Lung (tissue), 12 donors: ENCODE results near the gene INAFM2. TPM values are rescaled to one million over a fixed set of nuclear protein-coding genes. Genes with fewer than 3 reads are reported as not detected.
A peak's percentile ranks its signal among the peaks of the same experiment; 100 is the strongest.

Source experiments
- ATAC-seq: fragments of 200-7000 bp; cut with Tn5 transposase; one replicate; pipeline ENCODE4 v1.9.1; 2020; ENCODE audit warnings: moderate number of reproducible peaks; ENCODE audit not compliant: insufficient read depth, low FRiP score
- DNase-seq, 3 donors: peaks; one replicate each; pipeline ENCODE4 v3.0.0-alpha.2; 2013 to 2017
- H3K27ac ChIP-seq, 2 donors: one replicate each; pipeline ENCODE4 v1.5.1; 2013; ENCODE audit warnings: mild to moderate bottlenecking in 2 of 2, moderate library complexity in 2 of 2, control low read depth in 1 of 2, inconsistent platforms in 1 of 2, low read depth in 1 of 2, low read length in 1 of 2
- H3K27me3 ChIP-seq, 3 donors: one replicate each; pipeline ENCODE4 v1.5.1; 2013; ENCODE audit warnings: low read length in 2 of 3; ENCODE audit not compliant: control insufficient read depth in 3 of 3, insufficient read depth in 3 of 3
- H3K36me3 ChIP-seq, 4 donors: one replicate each; pipeline ENCODE4 v1.5.1; 2013; ENCODE audit warnings: low read length in 4 of 4, mild to moderate bottlenecking in 1 of 4, moderate library complexity in 1 of 4; ENCODE audit not compliant: control insufficient read depth in 4 of 4, insufficient read depth in 4 of 4
- H3K4me1 ChIP-seq, 5 donors: one replicate each; pipeline ENCODE4 v1.5.1; 2013; ENCODE audit warnings: low read length in 5 of 5, mild to moderate bottlenecking in 2 of 5, moderate library complexity in 1 of 5; ENCODE audit not compliant: control insufficient read depth in 5 of 5, insufficient read depth in 5 of 5
- H3K4me3 ChIP-seq: one replicate; pipeline ENCODE4 v1.5.1; 2013; ENCODE audit warnings: mild to moderate bottlenecking, control low read depth, moderate library complexity
- H3K9ac ChIP-seq, 2 donors: one replicate each; pipeline ENCODE4 v1.5.1; 2013; ENCODE audit warnings: low read length in 2 of 2, control low read depth in 1 of 2; ENCODE audit not compliant: insufficient read depth in 1 of 2
- H3K9me3 ChIP-seq, 4 donors: one replicate each; pipeline ENCODE4 v1.5.1; 2013; ENCODE audit warnings: low read length in 3 of 4, mild to moderate bottlenecking in 1 of 4, moderate library complexity in 1 of 4; ENCODE audit not compliant: control insufficient read depth in 4 of 4, insufficient read depth in 3 of 4
- CTCF ChIP-seq: IDR thresholded peaks from 2 replicates; pipeline ENCODE4 v1.5.1; 2012; ENCODE audit warnings: mild to moderate bottlenecking; ENCODE audit errors: control extremely low read depth, extremely low read depth
- WGBS, 2 donors: extraction: QIAGEN DNeasy Blood & Tissue Kit; methylation state at CpG; one replicate each; pipeline ENCODE4 v1.1.7; 2013; 5-methylcytosine and 5-hydroxymethylcytosine counted together
- polyA plus RNA-seq, 2 donors: library from polyadenylated mRNA; stranded (reverse); fragments of 200-250 nt; gene quantifications; one replicate each; pipeline ENCODE4 v1.2.1, GENCODE V29; 2013
- total RNA-seq, 2 donors: library from RNA; depleted of rRNA in 1 of 2; stranded (reverse); fragments of >200 nt in 1 of 2; gene quantifications; one replicate each; pipeline ENCODE4 v1.2.1, GENCODE V29; 2014 to 2021
- donor health status: control.
- donor health status: control.
- donor health status: Bipolar disorder and iron deficiency.
- donor health status: healthy.
- donor health status: DM: yes; HTN: yes; CAD: no.

The INAFM2 gene
- total and polyA plus RNA-seq, 4 donors = 12.8 to 31.1 (median 19.0) TPM

DNA sequence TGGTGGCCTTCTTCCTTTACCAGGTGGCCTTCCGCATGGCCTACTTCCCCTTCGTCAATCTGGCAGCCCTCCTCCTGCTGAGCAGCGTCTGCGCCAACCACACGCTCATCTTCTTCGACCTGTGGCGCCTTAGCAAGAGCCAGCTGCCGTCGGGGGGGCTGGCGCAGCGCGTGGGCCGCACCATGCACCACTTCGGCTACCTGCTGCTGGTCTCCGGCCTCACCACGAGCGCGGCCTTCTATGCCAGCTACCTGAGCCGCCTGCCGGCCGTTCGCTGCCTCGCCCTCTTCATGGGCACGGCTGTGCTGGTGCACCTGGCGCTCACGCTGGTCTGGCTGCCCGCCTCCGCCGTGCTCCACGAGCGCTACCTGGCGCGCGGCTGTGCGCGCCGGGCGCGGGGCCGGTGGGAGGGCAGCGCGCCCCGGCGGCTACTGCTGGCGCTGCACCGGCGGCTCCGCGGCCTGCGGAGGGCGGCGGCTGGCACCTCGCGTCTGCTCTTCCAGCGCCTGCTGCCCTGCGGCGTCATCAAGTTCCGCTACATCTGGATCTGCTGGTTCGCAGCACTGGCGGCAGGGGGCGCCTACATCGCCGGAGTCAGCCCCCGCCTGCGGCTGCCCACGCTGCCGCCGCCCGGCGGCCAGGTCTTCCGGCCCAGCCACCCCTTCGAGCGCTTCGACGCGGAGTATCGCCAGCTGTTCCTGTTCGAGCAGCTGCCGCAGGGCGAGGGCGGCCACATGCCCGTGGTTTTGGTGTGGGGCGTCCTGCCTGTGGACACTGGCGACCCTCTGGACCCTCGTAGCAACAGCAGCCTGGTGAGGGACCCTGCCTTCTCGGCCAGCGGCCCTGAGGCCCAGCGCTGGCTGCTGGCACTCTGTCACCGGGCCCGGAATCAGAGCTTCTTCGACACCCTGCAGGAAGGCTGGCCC is 44.5 kb downstream of the INAFM2 start:
- TF ChIP-seq CTCF = peak; percentile 88
- Histone ChIP-seq H3K9me3 (no peaks in the 10 kb centered on the region), H3K36me3 (no peaks in the 10 kb centered on the region), H3K4me3 (no peak overlapping the region), H3K27ac (peak overlapping the region; percentile 47 to 78), H3K4me1 (peaks cover 0 to 13% (median 0%) of the 10 kb centered on the region in 5 donors), H3K27me3 (no peaks in the 10 kb centered on the region), H3K9ac (no peak overlapping the region)
- 12 to 14% methylated on average over 73 to 91 of the region's 91 CpGs for WGBS, 2 donors
- ATAC-seq (peak; percentile 90), DNase-seq (peak; percentile 84 to 92 (median 89))

GRCh38 chr15:40368719-40369473 is 45.4 kb downstream of the INAFM2 start:
- DNase-seq (no peak), ATAC-seq (no peak)
- Histone ChIP-seq H3K36me3 (no peaks in the 10 kb centered on the region), H3K9me3 (no peaks in the 10 kb centered on the region), H3K4me3 (no peak overlapping the region), H3K9ac (no peak overlapping the region), H3K4me1 (peaks cover 0 to 13% (median 0%) of the 10 kb centered on the region in 5 donors), H3K27me3 (no peaks in the 10 kb centered on the region), H3K27ac (no peak overlapping the region)
- WGBS, 2 donors = 96 to 97% methylated on average over 24 of the region's 24 CpGs
- no peak for TF ChIP-seq CTCF

DNA sequence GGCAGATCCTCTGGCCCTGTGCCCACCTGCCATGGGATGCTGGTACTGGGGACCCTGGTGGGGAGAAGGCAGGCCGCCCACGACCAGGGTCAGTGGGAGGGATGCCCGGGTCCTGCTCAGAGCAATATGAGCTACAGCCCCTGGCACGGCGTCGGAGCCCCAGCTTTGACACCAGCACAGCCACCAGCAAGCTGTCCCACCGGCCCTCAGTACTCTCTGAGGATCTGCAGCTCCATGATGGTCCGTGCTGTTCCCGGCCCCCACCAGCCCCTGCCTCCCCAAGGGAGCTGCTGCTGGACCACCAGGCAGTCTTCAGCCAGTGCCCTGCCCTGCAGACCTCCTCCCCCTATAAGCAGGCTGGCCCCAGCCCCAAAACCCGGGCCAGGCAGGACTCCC is 46.0 kb downstream of the INAFM2 start:
- no peak overlapping the region for H3K27ac ChIP-seq
- no peak overlapping the region for H3K4me3 ChIP-seq
- 94 to 96% methylated on average over 7 to 10 of the region's 10 CpGs for WGBS, 2 donors
- ATAC-seq (no peak), DNase-seq (no peak)
- no peaks in the 10 kb centered on the region for H3K9me3 ChIP-seq
- no peak overlapping the region for H3K9ac ChIP-seq
- H3K36me3 ChIP-seq = no peaks in the 10 kb centered on the region
- no peaks in the 10 kb centered on the region for H3K27me3 ChIP-seq
- no peak for TF ChIP-seq CTCF
- H3K4me1 ChIP-seq = peaks cover 0 to 13% (median 0%) of the 10 kb centered on the region in 5 donors
